Left lung (tissue), 14 donors: ENCODE data around the gene KRTAP5-6. TPM values are rescaled to one million over a fixed set of nuclear protein-coding genes. Genes with fewer than 3 reads are reported as not detected.

Source experiments
- ATAC-seq: fragments of 200-7000 bp; cut with Tn5 transposase; one replicate; pipeline ENCODE4 v1.9.1; 2020; ENCODE audit warnings: moderate library complexity
- DNase-seq, 4 donors: peaks; one replicate each; pipeline ENCODE4 v3.0.0-alpha.2; 2013 to 2020
- H3K27ac ChIP-seq, 2 donors: fragments of 200-600 bp; sonication (generic) in 1 of 2; one replicate each; pipeline versions ENCODE4 v1.5.0 to v1.8.0; 2020 to 2021
- H3K27me3 ChIP-seq, 2 donors: fragments of 200-600 bp; sonication (generic) in 1 of 2; one replicate each; pipeline versions ENCODE4 v1.5.0 to v1.8.0; 2020 to 2021
- H3K36me3 ChIP-seq, 2 donors: fragments of 200-600 bp; sonication (generic) in 1 of 2; one replicate each; pipeline versions ENCODE4 v1.5.0 to v1.8.0; 2020 to 2021
- H3K4me1 ChIP-seq, 2 donors: fragments of 200-600 bp; one replicate each; pipeline ENCODE4 v1.8.0; 2021
- H3K4me3 ChIP-seq, 2 donors: fragments of 200-600 bp; sonication (generic) in 1 of 2; one replicate each; pipeline versions ENCODE4 v1.5.0 to v1.8.0; 2020 to 2021; ENCODE audit warnings: mild to moderate bottlenecking in 1 of 2
- H3K9me3 ChIP-seq, 2 donors: fragments of 200-600 bp; sonication (generic) in 1 of 2; one replicate each; pipeline versions ENCODE4 v1.5.0 to v1.8.0; 2020 to 2021
- CTCF ChIP-seq, 2 donors: fragments of 200-600 bp; sonication (generic) in 1 of 2; IDR thresholded peaks; one replicate each; pipeline versions ENCODE4 v1.5.0 to v1.8.0; 2021; ENCODE audit warnings: antibody characterized with exemption in 2 of 2
- intact Hi-C, 2 donors: fragments of 100-400 bp; cut with DNase I; formaldehyde crosslinking; loops; one replicate each; pipeline versions ENCODE4 v1.11.2 to v1.14.2; 2022
- long read RNA-seq, 12 donors: library from polyadenylated mRNA in 2 of 12; unstranded in 2 of 12; transcript quantifications; one replicate each; pipeline ENCODE4 v2.0.0 and lab custom pipeline, GENCODE V29; 2019 to 2026
- polyA plus RNA-seq, 6 donors: library from polyadenylated mRNA; unstranded; fragments of 120-200 nt; gene quantifications; one replicate each; pipeline ENCODE4 v1.2.1, GENCODE V29; 2013; ENCODE audit not compliant: insufficient read length in 6 of 6
- total RNA-seq, 2 donors: library from RNA; stranded (reverse); fragmentation: NEBNext Ultra II Directional; extraction: Animal tissue kit (Norgen Biotek cat#: 25700); gene quantifications; one replicate each; pipeline ENCODE4 v1.2.1, GENCODE V29; 2021
- donor health status: DM: no; HTN: yes; CAD: no.
- donor health status: DM: no; HTN: no; CAD: no.

The KRTAP5-6 gene, protein sequence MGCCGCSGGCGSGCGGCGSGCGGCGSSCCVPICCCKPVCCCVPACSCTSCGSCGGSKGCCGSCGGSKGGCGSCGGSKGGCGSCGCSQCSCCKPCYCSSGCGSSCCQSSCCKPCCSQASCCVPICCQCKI
- total RNA-seq (not detected), polyA plus RNA-seq (not detected)
- long read RNA-seq, donor 1 = 0 reads
- long read RNA-seq, donor 2 = 0 reads
- long read RNA-seq, donor 3 = 0 reads
- long read RNA-seq, donor 4 = 0 reads
- long read RNA-seq, donor 5 = 0 reads
- long read RNA-seq, donor 6, partial matches to known transcripts = 0 of 1 reads
- long read RNA-seq, donor 6, other reads (novel, unspliced or antisense) = 0 of 1 reads
- long read RNA-seq, donor 7 = 0 reads
- long read RNA-seq, donor 8 = 0 reads
- long read RNA-seq, donor 9 = 0 reads
- long read RNA-seq, donor 10 = 0 reads
- long read RNA-seq, donor 11 = 0 reads
- long read RNA-seq, donor 12 = 0 reads

- H3K4me3 ChIP-seq = no peak within 1 kb of the TSS
- no peaks in the 10 kb centered on the region for H3K36me3 ChIP-seq
- DNase-seq (peak in 1 of 4 donors; percentile 23), ATAC-seq (no peak)
- intact Hi-C loops = no loop called here
- no peaks in the 10 kb centered on the region for H3K9me3 ChIP-seq
- TF ChIP-seq CTCF (IDR thresholded peaks at IDR 0.05) = no peak
- peaks cover 0 to 31% of the 10 kb centered on the region in 2 donors for H3K27me3 ChIP-seq
- no peak within 1 kb of the TSS for H3K27ac ChIP-seq
- peaks cover 5 to 14% of the 10 kb centered on the region in 2 donors for H3K4me1 ChIP-seq
Measured at GRCh38 chr11:1696608-1697570, at the start of gene KRTAP5-6. Gene KRTAP5-6 (plus strand): TSS chr11:1697195. CDS start chr11:1697246, 51 bp downstream.

GRCh38 chr11:1647901-1648652, 48.9 kb upstream of the KRTAP5-6 start:
- Histone ChIP-seq H3K27ac (no peak overlapping the region), H3K36me3 (no peaks in the 10 kb centered on the region), H3K4me3 (no peak overlapping the region), H3K9me3 (no peaks in the 10 kb centered on the region), H3K27me3 (peaks cover 0 to 22% of the 10 kb centered on the region in 2 donors), H3K4me1 (peaks cover 0 to 5% of the 10 kb centered on the region in 2 donors)
- no peak for ATAC-seq
- TF ChIP-seq CTCF (IDR thresholded peaks at IDR 0.05) = no peak
- intact Hi-C loops = no loop called here
- peak in 1 of 4 donors; percentile 73 for DNase-seq

DNA sequence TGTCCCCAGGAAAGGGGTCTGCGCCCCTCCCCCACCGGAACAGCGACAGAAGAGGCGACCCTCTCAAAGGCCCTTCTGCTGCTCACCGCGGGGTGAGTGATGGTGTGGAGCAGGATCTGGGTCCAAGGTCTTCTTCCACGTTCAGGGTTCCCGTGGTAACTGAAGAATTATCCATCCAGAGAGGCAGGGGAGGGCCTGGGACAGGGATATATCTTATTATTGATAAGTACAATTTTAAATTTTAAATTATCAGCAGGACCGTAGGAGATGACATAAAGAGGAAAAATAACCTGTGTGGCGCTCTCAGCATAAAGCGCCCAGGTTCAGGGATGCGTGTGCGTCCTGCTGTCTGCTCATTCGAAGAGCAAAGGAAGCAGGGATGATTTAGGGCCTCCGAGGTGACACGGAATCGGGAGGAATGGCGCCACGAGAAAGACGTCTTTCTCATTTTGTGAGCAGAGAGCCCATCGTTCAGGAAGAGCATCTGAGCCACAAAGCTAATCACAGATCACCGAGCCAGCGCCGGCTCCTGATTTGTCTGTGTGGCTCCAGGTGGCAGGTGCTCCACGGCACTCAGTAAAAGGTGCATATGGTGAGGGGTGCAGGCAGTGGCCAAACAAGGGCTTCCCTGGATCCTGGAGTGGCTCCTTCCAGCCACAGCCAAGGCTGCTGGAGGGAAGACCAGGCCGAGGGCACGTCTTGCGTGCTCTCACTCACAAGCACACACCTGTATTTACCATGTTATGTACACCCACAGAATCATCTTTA, 48.2 kb upstream of the KRTAP5-6 start:
- Histone ChIP-seq H3K4me3 (no peak overlapping the region), H3K4me1 (peaks cover 0 to 5% of the 10 kb centered on the region in 2 donors), H3K36me3 (no peaks in the 10 kb centered on the region), H3K9me3 (no peaks in the 10 kb centered on the region), H3K27ac (no peak overlapping the region), H3K27me3 (peaks cover 0 to 25% of the 10 kb centered on the region in 2 donors)
- intact Hi-C loops = no loop called here
- no peak for TF ChIP-seq CTCF (IDR thresholded peaks at IDR 0.05)
- no peak for ATAC-seq
- DNase-seq = no peak

- no peak overlapping the region for H3K27ac ChIP-seq
- DNase-seq = no peak
- H3K4me1 ChIP-seq = peaks cover 0 to 5% of the 10 kb centered on the region in 2 donors
- no peaks in the 10 kb centered on the region for H3K36me3 ChIP-seq
- intact Hi-C loops = loop anchor here in 1 of 2 donors (10.0 kb wide), 1 partner anchor 185 kb away; the partner anchor contains the start of genes SYT8 and TNNI2
- H3K4me3 ChIP-seq = no peak overlapping the region
- H3K27me3 ChIP-seq = peaks cover 0 to 30% of the 10 kb centered on the region in 2 donors
- no peak for TF ChIP-seq CTCF (IDR thresholded peaks at IDR 0.05)
- no peak for ATAC-seq
- no peaks in the 10 kb centered on the region for H3K9me3 ChIP-seq
Measured at GRCh38 chr11:1650034-1650917, 46.7 kb upstream of the KRTAP5-6 start.
